Liver (tissue), 9 donors: ENCODE data around the gene ARHGEF33. TPM values are rescaled to one million over a fixed set of nuclear protein-coding genes. Genes with fewer than 3 reads are reported as not detected.

Source experiments
- DNase-seq: peaks from one replicate; pipeline ENCODE4 v3.0.0-alpha.2; 2017; ENCODE audit warnings: low spot score
- H3K27ac ChIP-seq, 2 donors: one replicate each; pipeline ENCODE4 v1.7.0; 2013; ENCODE audit warnings: inconsistent platforms in 2 of 2, low read length in 2 of 2, control low read depth in 1 of 2, low read depth in 1 of 2, mild to moderate bottlenecking in 1 of 2
- H3K27me3 ChIP-seq, 4 donors: one replicate each; pipeline versions ENCODE4 v1.6.1 to v1.7.0; 2013; ENCODE audit warnings: low read length in 3 of 4, inconsistent platforms in 1 of 4, mild to moderate bottlenecking in 1 of 4, moderate library complexity in 1 of 4; ENCODE audit not compliant: control insufficient read depth in 4 of 4, insufficient read depth in 4 of 4
- H3K36me3 ChIP-seq, 4 donors: one replicate each; pipeline versions ENCODE4 v1.6.1 to v1.7.0; 2013; ENCODE audit warnings: low read length in 3 of 4, mild to moderate bottlenecking in 3 of 4, low read depth in 1 of 4, moderate library complexity in 1 of 4; ENCODE audit not compliant: control insufficient read depth in 4 of 4, insufficient read depth in 3 of 4
- H3K4me1 ChIP-seq, 4 donors: one replicate each; pipeline versions ENCODE4 v1.6.1 to v1.7.0; 2013; ENCODE audit warnings: low read length in 3 of 4, mild to moderate bottlenecking in 3 of 4, moderate library complexity in 1 of 4; ENCODE audit not compliant: control insufficient read depth in 4 of 4, insufficient read depth in 4 of 4
- H3K4me3 ChIP-seq, 3 donors: one replicate each; pipeline versions ENCODE4 v1.6.1 to v1.7.0; 2013; ENCODE audit warnings: low read length in 3 of 3, control low read depth in 1 of 3, low read depth in 1 of 3, mild to moderate bottlenecking in 1 of 3
- H3K9ac ChIP-seq, 2 donors: one replicate each; pipeline ENCODE4 v1.7.0; 2013; ENCODE audit warnings: low read length in 2 of 2, mild to moderate bottlenecking in 2 of 2, moderate library complexity in 2 of 2, control low read depth in 1 of 2, low read depth in 1 of 2
- H3K9me3 ChIP-seq, 4 donors: one replicate each; pipeline versions ENCODE4 v1.6.1 to v1.7.0; 2013; ENCODE audit warnings: low read length in 3 of 4; ENCODE audit not compliant: control insufficient read depth in 4 of 4
- CTCF ChIP-seq: fragments of 150-350 bp; IDR thresholded peaks from 2 replicates; pipeline ENCODE4 v1.5.1; 2017; ENCODE audit warnings: improper control_type of control experiment, low read depth, low read length; ENCODE audit not compliant: missing input control
- EGR1 ChIP-seq, 2 donors: IDR thresholded peaks; 2 replicates each; pipeline ENCODE4 v1.6.1; 2016 to 2018; ENCODE audit warnings: antibody characterized with exemption in 2 of 2, low read depth in 2 of 2
- FOXA1 ChIP-seq: IDR thresholded peaks from 2 replicates; pipeline ENCODE4 v1.6.1; 2016; ENCODE audit warnings: antibody characterized with exemption
- FOXA2 ChIP-seq: IDR thresholded peaks from 2 replicates; pipeline ENCODE4 v1.6.1; 2016; ENCODE audit warnings: antibody characterized with exemption
- HNF4A ChIP-seq, 2 donors: conservative IDR thresholded peaks; 2 replicates each; pipeline ENCODE4 v1.6.1; 2016; ENCODE audit warnings: antibody characterized with exemption in 2 of 2, mild to moderate bottlenecking in 2 of 2
- JUND ChIP-seq, 2 donors: IDR thresholded peaks; 2 replicates each; pipeline ENCODE4 v1.6.1; 2016; ENCODE audit warnings: antibody characterized with exemption in 2 of 2
- MAX ChIP-seq: IDR thresholded peaks from 2 replicates; pipeline ENCODE4 v1.6.1; 2016; ENCODE audit warnings: antibody characterized with exemption
- NR2F2 ChIP-seq: IDR thresholded peaks from 2 replicates; pipeline ENCODE4 v1.6.1; 2016; ENCODE audit warnings: antibody characterized with exemption
- RAD21 ChIP-seq, 2 donors: IDR thresholded peaks; 2 replicates each; pipeline ENCODE4 v1.6.1; 2016; ENCODE audit warnings: antibody characterized with exemption in 2 of 2, mild to moderate bottlenecking in 2 of 2
- REST ChIP-seq: IDR thresholded peaks from 2 replicates; pipeline ENCODE4 v1.6.1; 2016; ENCODE audit warnings: antibody characterized with exemption, mild to moderate bottlenecking
- SP1 ChIP-seq: IDR thresholded peaks from 2 replicates; pipeline ENCODE4 v1.6.1; 2018; ENCODE audit warnings: antibody characterized with exemption, mild to moderate bottlenecking
- TAF1 ChIP-seq: conservative IDR thresholded peaks from 2 replicates; pipeline ENCODE4 v1.6.1; 2016; ENCODE audit warnings: antibody characterized with exemption, mild to moderate bottlenecking
- YY1 ChIP-seq: IDR thresholded peaks from 2 replicates; pipeline ENCODE4 v1.6.1; 2016; ENCODE audit warnings: antibody characterized with exemption, mild to moderate bottlenecking
- WGBS: extraction: QIAGEN DNeasy Blood & Tissue Kit; methylation state at CpG from one replicate; pipeline ENCODE4 v1.1.7; 2013; 5-methylcytosine and 5-hydroxymethylcytosine counted together
- polyA plus RNA-seq, 2 donors: library from polyadenylated mRNA; stranded (reverse) in 1 of 2; unstranded in 1 of 2; fragments of 200-250 nt in 1 of 2; fragments of >200 nt in 1 of 2; fragmentation: Nextera tagmentation in 1 of 2; extraction: Ambion mirVana in 1 of 2; gene quantifications; one replicate each; pipeline versions ENCODE4 v1.2.1 to v1.2.3, GENCODE V29; 2013 to 2015
- total RNA-seq, 2 donors: library from RNA; depleted of rRNA; stranded (reverse); fragments of >200 nt; gene quantifications; one replicate each; pipeline ENCODE4 v1.2.3, GENCODE V29; 2014
- donor health status: healthy.
- donor health status: healthy.
- donor health status: healthy.
- donor health status: healthy.
- donor health status: healthy.

Gene ARHGEF33
- total and polyA plus RNA-seq, 4 donors: 0.05 to 0.33 (median 0.08) TPM; not detected in 1

GRCh38 chr2:38909872-38910271 lies 20.2 kb downstream of the ARHGEF33 start:
- WGBS: 98% methylated on average over 1 of the region's 1 CpG
- H3K9ac ChIP-seq: no peak overlapping the region
- H3K27ac ChIP-seq: no peak overlapping the region
- no peaks in the 10 kb centered on the region for H3K27me3 ChIP-seq
- H3K9me3 ChIP-seq: no peaks in the 10 kb centered on the region
- H3K36me3 ChIP-seq: no peaks in the 10 kb centered on the region
- no peak overlapping the region for H3K4me3 ChIP-seq
- no peak for DNase-seq
- no peaks in the 10 kb centered on the region for H3K4me1 ChIP-seq
- TF ChIP-seq HNF4A (conservative IDR thresholded peaks at IDR 0.05) (no peak), REST (no peak), CTCF (no peak), TAF1 (no peak), SP1 (no peak), FOXA2 (no peak), NR2F2 (no peak), MAX (no peak)

GRCh38 chr2:38911191-38911590 lies 21.5 kb downstream of the ARHGEF33 start:
- H3K4me3 ChIP-seq: no peak overlapping the region
- H3K4me1 ChIP-seq: no peaks in the 10 kb centered on the region
- no peaks in the 10 kb centered on the region for H3K36me3 ChIP-seq
- 98% methylated on average over 1 of the region's 1 CpG for WGBS
- H3K27ac ChIP-seq: no peak overlapping the region
- H3K9me3 ChIP-seq: no peaks in the 10 kb centered on the region
- H3K27me3 ChIP-seq: no peaks in the 10 kb centered on the region
- no peak overlapping the region for H3K9ac ChIP-seq
- no peak for DNase-seq
- TF ChIP-seq SP1 (no peak), CTCF (no peak), EGR1 (IDR thresholded peaks at IDR 0.05; ENCODE audit: low read depth in 2 of 2) (no peak), NR2F2 (no peak), RAD21 (IDR thresholded peaks at IDR 0.05) (no peak), YY1 (no peak), FOXA1 (no peak), MAX (no peak), FOXA2 (no peak), JUND (IDR thresholded peaks at IDR 0.05) (no peak)
